T-helper 2 cell treated with Interferon-gamma antibody and Interleukin-4, amounts not matched to agents 100 ng/mL and 5 ng/mL, for 36 hours (primary cell): ENCODE data around the gene CYP46A1. TPM values are rescaled to one million over a fixed set of nuclear protein-coding genes. Genes with fewer than 3 reads are reported as not detected.

ENCODE experiments used
- intact Hi-C: fragments of 100-400 bp; cut with micrococcal nuclease; formaldehyde crosslinking; loops from one replicate; pipeline ENCODE4 v1.15.1; 2023
- total RNA-seq: library from RNA; stranded (reverse); gene quantifications from 2 replicates; pipeline ENCODE4 v1.2.3, GENCODE V29; 2022

CYP46A1 gene
- total RNA-seq, 1 donor from 2014 or later: 0.09 TPM

GRCh38 chr14:99673305-99674063 is 10.6 kb upstream of the CYP46A1 start:
- intact Hi-C loops: no loop called here

GRCh38 chr14:99674064-99674650 is 9.9 kb upstream of the CYP46A1 start:
- intact Hi-C loops: no loop called here

GRCh38 chr14:99674776-99675381 is 9.2 kb upstream of the CYP46A1 start:
- intact Hi-C loops: no loop called here

- intact Hi-C loops: no loop called here
These were observed 8.7 kb upstream of the CYP46A1 start for GRCh38 chr14:99675382-99675835.

- intact Hi-C loops: no loop called here
These were observed 8.1 kb upstream of the CYP46A1 start for GRCh38 chr14:99675951-99676350.

GRCh38 chr14:99676657-99677056 is 7.4 kb upstream of the CYP46A1 start:
- intact Hi-C loops: no loop called here

GRCh38 chr14:99677231-99678140 is 6.6 kb upstream of the CYP46A1 start:
- intact Hi-C loops: no loop called here

- intact Hi-C loops: no loop called here
These were observed 5.9 kb upstream of the CYP46A1 start for GRCh38 chr14:99678198-99678597.

GRCh38 chr14:99679111-99679510 is 5.0 kb upstream of the CYP46A1 start:
- intact Hi-C loops: no loop called here

- intact Hi-C loops: no loop called here
These were observed 4.6 kb upstream of the CYP46A1 start for GRCh38 chr14:99679543-99679942.

GRCh38 chr14:99679996-99680395 is 4.1 kb upstream of the CYP46A1 start:
- intact Hi-C loops: loop anchor here (5.0 to 10.0 kb wide), 2 partner anchors 112 to 695 kb away; partner anchors contain the start of genes EML1 and WDR25

GRCh38 chr14:99681101-99681831 is 2.8 kb upstream of the CYP46A1 start:
- intact Hi-C loops: loop anchor here (5.0 to 10.0 kb wide), 2 partner anchors 111 to 694 kb away; partner anchors contain the start of genes EML1 and WDR25

GRCh38 chr14:99681832-99682148 is 2.3 kb upstream of the CYP46A1 start:
- intact Hi-C loops: loop anchor here (5.0 to 10.0 kb wide), 2 partner anchors 111 to 693 kb away; partner anchors contain the start of genes EML1 and WDR25

- intact Hi-C loops: loop anchor here (5.0 to 10.0 kb wide), 2 partner anchors 109 to 692 kb away; partner anchors contain the start of genes EML1 and WDR25
These were observed 1.1 kb upstream of the CYP46A1 start for GRCh38 chr14:99682809-99683618.

- intact Hi-C loops: loop anchor here (1.0 to 10.0 kb wide), 5 partner anchors 80 to 690 kb away; partner anchors contain the start of genes CCDC85C, CCNK, EML1 and WDR25
These were observed 374 bp downstream of the CYP46A1 start for GRCh38 chr14:99684410-99684934.

GRCh38 chr14:99685151-99685591 is 1.1 kb downstream of the CYP46A1 start:
- intact Hi-C loops: loop anchor here (10.0 kb wide), 1 partner anchor 690 kb away; the partner anchor contains the start of gene WDR25

GRCh38 chr14:99685596-99685995 is 1.5 kb downstream of the CYP46A1 start:
- intact Hi-C loops: loop anchor here (10.0 kb wide), 1 partner anchor 689 kb away; the partner anchor contains the start of gene WDR25

- intact Hi-C loops: loop anchor here (10.0 kb wide), 1 partner anchor 688 kb away; the partner anchor contains the start of gene WDR25
These were observed 2.6 kb downstream of the CYP46A1 start for GRCh38 chr14:99686557-99687283.
